ENCODE data around the gene HNRNPDL.
"Not testable (repeated sequence)": the region's sequence is repeated elsewhere in the genome, so short reads cannot be mapped to it uniquely, and the experiment has no call there.

The HNRNPDL gene

DNA sequence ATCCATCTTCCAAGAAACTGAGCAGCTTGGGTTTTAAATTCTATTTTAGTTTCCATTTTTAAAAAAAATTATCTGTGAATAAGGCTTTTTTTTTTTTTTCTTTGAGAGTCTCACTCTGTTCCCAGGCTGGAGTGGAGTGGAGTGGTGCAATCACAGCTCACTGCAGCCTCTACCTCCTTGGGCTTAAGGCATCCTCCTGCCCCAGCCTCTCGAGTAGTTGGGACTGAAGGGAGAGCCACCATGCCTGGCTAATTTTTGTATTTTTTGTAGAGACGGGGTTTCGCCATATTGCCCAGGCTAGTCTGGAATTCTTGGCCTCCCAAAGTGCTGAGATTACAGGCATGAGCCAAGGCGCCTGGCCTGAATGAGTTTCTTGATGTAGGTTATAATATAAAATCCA is 1.6 kb upstream of the HNRNPDL start:
- no peak for DNase-seq

DNA sequence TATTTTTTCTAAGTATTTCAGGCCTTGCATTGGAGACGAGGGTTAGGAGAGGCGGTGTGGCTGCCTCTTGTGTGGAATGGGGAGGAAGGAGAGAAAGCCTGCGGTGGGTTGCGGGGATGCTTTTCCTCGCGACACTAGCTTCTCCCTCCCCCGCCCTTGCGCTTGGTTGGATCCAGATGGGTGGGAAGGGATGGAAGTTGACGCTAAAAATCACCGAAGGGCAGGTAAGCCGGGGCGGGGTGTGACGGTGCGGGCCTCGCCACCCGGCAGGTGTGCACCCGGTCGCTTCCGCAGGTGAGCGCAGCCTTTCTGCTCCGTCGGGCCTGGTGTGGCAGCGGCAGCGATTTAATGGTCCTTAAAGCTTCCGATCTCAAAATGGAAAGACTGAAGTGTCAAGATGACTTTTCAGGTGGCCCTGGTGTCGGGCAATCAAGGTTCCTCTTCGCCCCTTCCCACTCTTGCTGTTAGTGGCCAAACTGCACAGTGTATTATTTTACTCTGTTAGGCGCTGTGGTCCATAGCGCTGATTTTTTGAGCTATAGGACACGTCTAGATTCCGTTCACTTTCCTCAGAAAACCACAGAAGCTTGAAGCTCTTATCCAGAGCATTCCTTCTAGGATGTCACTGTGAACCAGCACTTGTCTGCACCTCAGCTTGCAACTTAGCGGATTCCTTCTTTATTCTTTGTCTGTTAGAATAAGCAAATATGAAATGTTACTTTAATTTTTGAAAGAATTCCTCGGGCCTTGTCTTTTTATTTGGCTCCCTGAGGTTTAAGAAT is 893 bp upstream of the HNRNPDL start:
- DNase-seq: no peak

DNA sequence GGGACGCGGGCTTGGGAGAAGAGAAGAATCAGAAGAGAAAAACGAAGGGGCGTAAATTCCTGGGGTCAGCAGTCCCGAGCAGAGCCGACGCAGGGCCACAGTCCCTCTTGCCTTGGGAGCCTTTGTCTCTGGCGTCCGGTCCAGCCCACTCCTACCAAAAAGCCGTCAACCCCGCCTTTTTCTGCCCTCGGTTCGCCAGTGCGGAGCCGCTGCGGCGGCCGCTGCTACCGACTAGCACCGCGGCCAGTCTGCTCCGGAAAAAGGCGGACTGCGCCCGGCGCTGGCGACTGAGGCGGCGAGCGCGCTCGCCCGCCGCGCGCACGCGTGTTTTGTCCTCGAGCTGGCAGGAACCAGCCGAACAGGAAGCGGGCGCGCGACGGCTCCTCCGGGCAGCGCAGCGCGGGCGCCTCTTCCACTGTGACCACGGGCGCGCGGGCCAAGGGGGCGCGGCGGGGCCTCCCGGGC is 502 bp downstream of the HNRNPDL start:
- no peak for DNase-seq

DNA sequence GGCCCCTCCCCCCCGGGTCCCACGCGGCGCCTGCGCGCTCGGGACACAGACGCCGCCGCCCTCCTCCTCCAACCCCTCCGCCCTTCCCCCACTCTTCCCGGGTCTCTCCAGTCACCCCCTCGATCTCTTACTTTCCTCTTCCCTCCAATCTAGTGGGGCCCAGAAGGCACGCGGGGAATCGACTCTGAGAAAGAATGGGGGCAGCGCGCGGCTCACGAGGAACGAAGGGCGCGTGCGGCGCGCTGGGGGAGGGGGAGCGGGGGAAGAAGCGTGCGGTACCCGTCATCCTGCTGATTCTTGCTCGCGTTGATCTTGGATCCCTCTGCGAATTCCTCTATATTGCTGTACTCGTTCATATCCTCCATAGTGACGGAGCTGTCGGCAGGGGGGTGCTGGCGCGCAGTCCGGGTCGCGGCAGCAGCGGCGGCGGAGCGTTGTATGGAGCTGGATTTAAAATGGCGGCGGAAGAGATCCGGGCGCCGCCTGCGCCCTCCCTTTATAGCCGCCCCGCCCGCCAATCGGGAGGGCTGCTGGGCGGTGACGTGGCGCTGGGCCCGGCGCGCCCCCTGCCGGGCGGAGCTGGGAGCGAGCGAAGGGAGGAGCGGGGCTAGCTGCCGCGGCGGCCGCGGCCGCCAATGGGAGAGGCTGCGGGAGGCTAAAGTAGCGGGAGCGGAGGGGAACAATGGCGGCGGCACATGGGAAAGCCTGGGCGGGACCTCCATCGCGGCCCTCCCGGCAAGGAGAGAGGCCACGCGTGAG is 1.1 kb downstream of the HNRNPDL start:
- DNase-seq: peak; percentile 67

- DNase-seq: no peak
These were observed 1.7 kb downstream of the HNRNPDL start for GRCh38 chr4:82428526-82428968.

DNA sequence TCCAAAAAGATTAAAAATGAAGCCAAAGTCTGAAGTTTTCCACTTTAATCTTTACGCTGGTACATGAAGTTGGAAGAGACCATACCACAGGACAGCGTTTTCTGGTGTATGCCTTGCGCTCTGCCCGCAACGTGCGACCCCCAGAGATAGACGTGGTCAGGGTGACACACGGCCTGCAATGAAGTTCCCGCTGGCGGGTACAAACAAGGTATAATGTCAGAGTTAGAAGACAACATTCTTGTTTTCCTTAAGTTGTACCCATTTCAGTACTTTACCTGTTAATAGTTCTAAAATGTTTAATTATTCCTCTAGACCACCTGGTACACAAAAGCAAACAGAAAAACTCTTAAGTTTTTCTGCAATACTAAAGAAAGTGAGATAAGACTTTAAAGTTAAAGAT is 4.8 kb downstream of the HNRNPDL start:
- no peak for DNase-seq

- DNase-seq: no peak
These were observed 6.8 kb downstream of the HNRNPDL start for GRCh38 chr4:82423245-82424054.

DNA sequence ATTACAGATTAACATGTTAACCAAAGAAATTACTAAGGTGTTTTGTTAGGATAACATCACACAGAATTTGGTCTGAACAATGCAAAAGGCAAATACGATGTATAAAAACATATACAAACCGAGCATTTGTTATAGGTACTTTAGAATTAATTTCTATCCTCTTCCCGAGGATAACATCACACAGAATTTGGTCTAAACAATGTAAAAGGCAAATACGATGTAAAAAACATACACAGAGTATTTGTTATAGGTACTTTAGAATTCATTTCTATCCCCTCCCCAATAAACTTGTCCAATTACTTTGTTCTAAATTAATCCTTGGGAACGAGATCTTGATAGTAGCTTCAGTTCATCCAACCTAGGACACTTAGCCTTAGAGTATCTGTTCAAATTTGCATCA is 7.6 kb downstream of the HNRNPDL start:
- no peak for DNase-seq

DNA sequence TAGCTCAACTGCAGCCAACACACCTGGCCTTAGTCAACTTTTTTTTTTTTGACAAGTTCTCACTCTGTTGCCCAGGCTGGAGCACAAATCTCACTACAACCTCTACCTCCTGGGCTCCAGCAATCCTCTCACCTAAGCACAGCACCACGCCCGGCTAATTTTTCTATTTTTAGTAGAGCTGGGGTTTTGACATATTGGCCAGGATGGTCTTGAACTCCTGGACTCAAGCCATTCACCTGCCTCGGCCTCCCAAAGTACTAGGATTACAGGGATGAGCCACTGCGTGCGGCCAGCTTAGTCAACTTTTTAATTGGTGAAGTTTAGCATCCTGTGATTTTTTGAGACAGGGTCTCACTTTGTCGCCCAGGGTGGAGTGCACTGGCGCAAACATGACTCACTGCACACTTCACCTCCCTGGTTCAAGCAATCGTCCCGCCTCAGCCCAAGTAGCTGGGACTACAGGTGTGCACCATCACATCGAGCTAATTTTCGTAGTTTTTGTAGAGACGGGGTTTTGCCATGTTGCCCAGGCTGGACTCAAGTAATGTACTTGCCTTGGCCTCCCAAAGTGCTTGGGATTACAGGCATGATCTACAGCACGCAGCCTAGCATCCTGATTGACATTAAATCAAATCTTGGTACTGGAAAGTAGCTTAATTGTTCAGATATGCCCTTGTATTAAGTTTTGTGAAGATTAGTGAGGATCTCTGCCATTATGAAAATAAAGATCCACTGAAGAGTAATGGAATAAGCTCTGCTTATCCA is 8.3 kb downstream of the HNRNPDL start:
- no peak for DNase-seq

- DNase-seq: no peak
These were observed 10.8 kb downstream of the HNRNPDL start for GRCh38 chr4:82419451-82419850.

DNA sequence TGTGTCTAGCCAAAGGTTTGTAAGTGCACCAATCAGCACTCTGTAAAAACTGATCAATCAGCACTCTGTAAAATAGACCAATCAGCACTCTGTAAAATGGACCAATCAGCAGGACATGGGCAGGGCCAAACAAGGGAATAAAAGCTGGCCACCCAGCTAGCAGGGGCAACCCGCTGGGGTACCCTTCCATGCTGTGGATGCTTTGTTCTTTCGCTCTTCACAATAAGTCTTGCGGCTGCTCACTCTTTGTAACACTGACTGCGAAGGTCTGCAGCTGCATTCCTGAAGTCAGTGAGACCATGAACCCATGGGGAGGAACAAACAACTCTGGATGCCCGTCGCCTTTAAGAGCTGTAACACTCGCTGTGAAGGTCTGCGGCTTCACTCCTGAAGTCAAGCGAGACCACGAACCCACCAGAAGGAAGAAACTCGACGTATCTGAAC is 14.3 kb downstream of the HNRNPDL start:
- DNase-seq: no peak

DNA sequence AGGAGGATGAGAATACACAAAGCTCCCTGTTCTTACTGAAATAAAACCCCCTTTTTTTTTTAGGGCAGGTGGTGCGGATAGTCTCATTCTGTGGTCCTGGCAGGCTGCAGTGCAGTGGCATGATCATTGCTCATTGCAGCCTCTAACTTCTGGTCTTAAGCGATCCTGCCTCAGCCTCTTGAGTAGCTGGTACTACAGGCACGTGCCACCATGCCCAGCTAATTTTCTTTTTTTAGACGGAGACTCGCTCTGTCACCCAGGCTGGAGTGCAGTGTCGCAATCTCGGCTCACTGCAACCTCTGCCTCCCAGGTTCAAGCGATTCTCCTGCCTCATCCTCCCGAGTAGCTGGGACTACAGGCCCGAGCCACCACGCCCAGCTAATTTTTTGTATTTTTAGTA is 15.2 kb downstream of the HNRNPDL start:
- not testable (repeated sequence) for DNase-seq

- no peak for DNase-seq
These were observed 26.5 kb downstream of the HNRNPDL start for GRCh38 chr4:82403725-82404124.

- DNase-seq: no peak
These were observed 28.0 kb downstream of the HNRNPDL start for GRCh38 chr4:82402196-82402775.

DNA sequence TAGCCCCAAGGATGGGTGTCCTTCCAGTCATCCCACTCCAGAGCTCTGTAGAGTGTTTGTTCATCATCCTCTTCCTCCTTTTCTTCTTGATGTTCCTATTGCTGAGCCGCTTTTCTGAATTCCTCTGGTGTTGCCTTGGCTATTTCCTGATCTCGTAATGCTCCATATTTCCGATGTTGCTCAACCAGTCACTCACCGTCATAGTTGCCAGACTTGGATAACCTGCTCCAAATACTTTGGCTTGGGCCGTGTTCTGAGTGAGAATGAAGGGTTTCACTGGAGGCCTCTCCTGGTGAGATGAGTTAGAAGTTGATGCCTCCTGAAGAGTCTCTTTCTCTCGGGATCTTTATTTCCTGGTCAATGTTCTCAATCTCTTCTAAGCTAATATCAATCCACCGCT is 28.7 kb downstream of the HNRNPDL start:
- no peak for DNase-seq

DNA sequence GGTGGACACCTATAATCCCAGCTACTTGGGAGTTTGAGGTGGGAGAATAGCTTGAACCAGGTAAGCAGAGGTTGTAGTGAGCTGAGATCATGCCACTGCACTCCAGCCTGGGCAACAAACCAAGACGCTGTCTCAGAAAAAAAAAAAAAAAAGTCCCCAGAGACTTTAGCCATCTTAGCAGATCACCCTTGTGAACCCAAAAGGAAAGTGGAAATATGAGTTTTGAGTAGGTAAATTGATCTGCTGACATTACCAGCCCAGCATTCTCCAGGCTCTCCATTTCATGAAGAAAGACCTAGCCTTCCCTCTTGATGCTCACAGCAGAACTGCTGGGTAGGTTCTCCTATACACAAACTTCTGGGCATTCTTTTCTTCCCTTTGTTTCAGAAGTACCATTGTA is 32.0 kb downstream of the HNRNPDL start:
- no peak for DNase-seq

GRCh38 chr4:82397527-82397926 is 32.7 kb downstream of the HNRNPDL start:
- no peak for DNase-seq

DNA sequence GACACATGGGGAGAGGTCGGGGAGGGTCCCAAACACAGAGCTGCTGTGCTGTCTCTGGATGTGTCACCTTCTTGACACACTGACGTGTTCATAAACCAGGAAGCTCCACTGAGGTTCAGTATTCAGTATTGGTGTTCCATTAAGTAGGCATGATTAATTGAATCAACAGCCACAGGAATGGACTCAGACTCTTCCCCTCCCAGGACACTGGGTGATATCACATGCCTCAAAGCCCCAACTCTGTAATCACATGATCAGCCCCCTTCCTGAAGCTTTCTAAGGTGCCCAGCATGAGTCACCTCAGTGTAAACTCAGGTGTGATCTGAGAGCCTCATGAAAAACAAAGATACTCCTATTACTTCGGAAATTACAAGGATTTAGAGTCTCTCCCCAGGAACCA is 35.4 kb downstream of the HNRNPDL start:
- DNase-seq: no peak

GRCh38 chr4:82390061-82390460 is 40.2 kb downstream of the HNRNPDL start:
- DNase-seq: not testable (repeated sequence)

GRCh38 chr4:82388405-82388804 is 41.9 kb downstream of the HNRNPDL start:
- no peak for DNase-seq

DNA sequence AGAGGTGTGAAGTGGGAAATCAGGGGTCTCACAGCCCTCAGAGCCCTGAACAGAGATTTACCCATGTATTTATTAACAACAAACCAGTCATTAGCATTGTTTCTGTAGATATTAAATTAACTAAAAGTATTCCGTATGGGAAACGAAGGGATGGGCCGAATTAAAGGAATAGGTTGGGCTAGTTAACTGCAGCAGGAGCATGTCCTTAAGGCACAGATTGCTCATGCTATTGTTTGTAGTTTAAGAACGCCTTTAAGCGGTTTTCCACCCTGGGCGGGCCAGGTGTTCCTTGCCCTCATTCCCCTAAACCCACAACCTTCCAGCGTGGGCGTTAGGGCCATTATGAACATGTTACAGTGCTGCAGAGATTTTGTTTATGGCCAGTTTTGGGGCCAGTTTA is 44.0 kb downstream of the HNRNPDL start:
- not testable (repeated sequence) for DNase-seq

GRCh38 chr4:82382751-82383150 is 47.5 kb downstream of the HNRNPDL start:
- DNase-seq: no peak

Measured in NCI-H2029 treated with DMSO at 0.1 percent for 48 hours (cell line).